Measurements from ENCODE around the gene SELENOW. TPM values are rescaled to one million over a fixed set of nuclear protein-coding genes. Genes with fewer than 3 reads are reported as not detected.

SELENOW gene
- total and polyA plus RNA-seq, 2 of the 4 experiments (the other 2 are of a cell fraction) = 61.3 to 217 TPM

- DNase-seq (no peak), ATAC-seq (ENCODE audit: low read depth) (no peak)
- Histone ChIP-seq H4K5ac (ENCODE audit: low read depth, low read length) (no peak overlapping the region), H3K9me3 (ENCODE audit: control insufficient read depth, insufficient read depth, low read length) (no peaks in the 10 kb centered on the region), H2BK15ac (ENCODE audit: low read depth, low read length) (no peak overlapping the region), H3K9me1 (ENCODE audit: insufficient read depth, low read length) (no peaks in the 10 kb centered on the region), H2BK5ac (ENCODE audit: low read depth, low read length, poor library complexity, severe bottlenecking) (no peak overlapping the region), H3K14ac (replicated peaks; ENCODE audit: low read depth, low read length) (no peak overlapping the region), H3K4ac (ENCODE audit: low read depth, low read length) (no peak overlapping the region), H2AK9ac (replicated peaks; ENCODE audit: low read depth, low read length, poor library complexity) (no peak overlapping the region), H3K36me3 (ENCODE audit: control insufficient read depth, insufficient read depth, low read length) (no peaks in the 10 kb centered on the region), H3K23ac (ENCODE audit: low read depth, low read length) (no peak overlapping the region), H2BK120ac (ENCODE audit: low read depth, low read length) (no peak overlapping the region), H2AK5ac (ENCODE audit: low read depth, low read length) (no peak overlapping the region), H3K27ac (ENCODE audit: insufficient read depth, low read length) (no peak overlapping the region), H3K27me3 (ENCODE audit: control insufficient read depth, insufficient read depth, low read length) (peaks cover 41% of the 10 kb centered on the region), H3K56ac (ENCODE audit: extremely low read depth, insufficient read depth, low read length) (no peak overlapping the region), H3K4me1 (ENCODE audit: control insufficient read depth, insufficient read depth, low read length) (no peaks in the 10 kb centered on the region), H3K79me1 (ENCODE audit: low read depth in 1 of 2, low read length in 2 of 2) (no peaks in the 10 kb centered on the region), H3K4me3 (ENCODE audit: insufficient read depth, low read depth, low read length) (no peak overlapping the region), H2BK20ac (ENCODE audit: low read depth, low read length) (no peak overlapping the region), H4K20me1 (ENCODE audit: insufficient read depth, low read length) (no peaks in the 10 kb centered on the region), H3K4me2 (ENCODE audit: low read depth, low read length) (no peak overlapping the region), H2AFZ (replicated peaks; ENCODE audit: low read length, poor library complexity) (no peak overlapping the region), H3K18ac (ENCODE audit: low read depth, low read length) (no peak overlapping the region), H4K91ac (ENCODE audit: insufficient read depth, low read depth, low read length) (no peak overlapping the region), H3K9ac (ENCODE audit: low read depth, low read length) (no peak overlapping the region), H4K8ac (ENCODE audit: low read depth in 2 of 2, low read length in 2 of 2) (no peak overlapping the region)
- POLR2A ChIA-PET (ENCODE audit: unreplicated experiment) = no interaction called here
- dilution Hi-C loops (cut with HindIII; ENCODE audit: low sequenced_read_pairs, unreplicated experiment) (no loop called here), intact Hi-C loops (cut with micrococcal nuclease) (no loop called here), in situ Hi-C loops (cut with MboI; ENCODE audit: low sequenced_read_pairs) (no loop called here)
- BruUV-seq (replicated peaks) = no TSS peak
- CTCF ChIA-PET = no interaction called here
- 0% methylated on average over 2 of the region's 10 CpGs; no CpG with 5 or more reads in 1 of the 2 experiments for WGBS, 2 experiments (ENCODE audit: extremely low coverage in 2 of 2, insufficient read length in 1 of 2)
- TF ChIP-seq CHD1 (IDR thresholded peaks at IDR 0.05; ENCODE audit: low read depth, low read length) (no peak), MXI1 (IDR thresholded peaks at IDR 0.05; ENCODE audit: borderline replicate concordance, low read depth, low read length) (no peak), CTCF (conservative IDR thresholded peaks at IDR 0.05; ENCODE audit: low read depth, low read length) (no peak), CEBPB (IDR thresholded peaks at IDR 0.05; ENCODE audit: low read depth, low read length) (no peak), RCOR1 (IDR thresholded peaks at IDR 0.05; ENCODE audit: insufficient replicate concordance, low read length) (no peak), USF2 (IDR thresholded peaks at IDR 0.05; ENCODE audit: low read depth, low read length) (no peak), SMC3 (IDR thresholded peaks at IDR 0.05; ENCODE audit: low read depth, low read length) (no peak), MAFK (IDR thresholded peaks at IDR 0.05; ENCODE audit: low read depth, low read length) (no peak)
Measured at GRCh38 chr19:47819858-47820257, 41.4 kb downstream of the SELENOW start.

Measured in IMR-90 (cell line).